A549 (cell line): Measurements from ENCODE around the gene GNG8.

Experiments used
- CBX8 ChIP-seq: fragments of 200-600 bp; sonication (generic); IDR thresholded peaks from 2 replicates; pipeline ENCODE4 v1.6.1; 2016
- CTCF ChIP-seq: fragments of >200 bp; sonication (Bioruptor Twin); formaldehyde crosslinking; IDR thresholded peaks from 3 replicates; pipeline ENCODE4 v1.5.1; 2016
- ESRRA ChIP-seq: fragments of 150-350 bp; IDR thresholded peaks from 2 replicates; pipeline ENCODE4 v1.6.1; 2014; ENCODE audit warnings: mild to moderate bottlenecking, low read length, borderline replicate concordance
- MAX ChIP-seq: IDR thresholded peaks from 2 replicates; pipeline ENCODE4 v1.6.1; 2012
- POLR2A ChIP-seq: IDR thresholded peaks from 2 replicates; pipeline ENCODE4 v1.6.1; 2012; ENCODE audit warnings: mild to moderate bottlenecking, low read length

- no peak for TF ChIP-seq MAX
- no peak for TF ChIP-seq CTCF
- no peak for TF ChIP-seq ESRRA
- TF ChIP-seq POLR2A = no peak
- no peak for TF ChIP-seq CBX8
Measured at GRCh38 chr19:46639358-46640182, 3.6 kb upstream of the GNG8 start.
